Measurements from ENCODE around the gene PTCD3. TPM values are rescaled to one million over a fixed set of nuclear protein-coding genes. Genes with fewer than 3 reads are reported as not detected.

Gene PTCD3
- total and polyA plus RNA-seq, 12 donors: 34.8 to 332 (median 112) TPM

- intact Hi-C loops (cut with DNase I): no loop called here
- WGBS, 4 donors: 29 to 48% (median 39%) methylated on average over 3 to 7 of the region's 7 CpGs
- Histone ChIP-seq H3K27me3 (no peaks in the 10 kb centered on the region), H3K4me1 (replicated peaks in 1 of 2) (peaks cover 15 to 29% of the 10 kb centered on the region in 2 donors), H3K36me3 (replicated peaks in 1 of 2) (peaks cover 3 to 44% of the 10 kb centered on the region in 2 donors), H3K4me3 (no peak overlapping the region), H3K9me3 (replicated peaks in 1 of 3) (no peaks in the 10 kb centered on the region), H3K27ac (no peak overlapping the region)
- TF ChIP-seq POLR2A (IDR thresholded peaks at IDR 0.05) (no peak), CTCF (IDR thresholded peaks at IDR 0.05) (no peak)
- peak in 4 of 7 donors; percentile 17 to 50 (median 34) for DNase-seq
These were observed 37.9 kb upstream of the PTCD3 start for GRCh38 chr2:86068136-86068588.

- TF ChIP-seq CTCF (IDR thresholded peaks at IDR 0.05): no peak
- Histone ChIP-seq H3K27ac (no peak overlapping the region), H3K4me3 (no peak overlapping the region), H3K4me1 (replicated peaks in 1 of 2) (peaks cover 15 to 31% of the 10 kb centered on the region in 2 donors), H3K9me3 (replicated peaks in 1 of 3) (no peaks in the 10 kb centered on the region), H3K36me3 (replicated peaks in 1 of 2) (peaks cover under 1 to 45% of the 10 kb centered on the region in 2 donors), H3K27me3 (no peaks in the 10 kb centered on the region)
- DNase-seq: peak in 2 of 7 donors; percentile 16 to 46
- 93 to 98% (median 96%) methylated on average over 5 of the region's 5 CpGs for WGBS, 4 donors
- intact Hi-C loops (cut with DNase I): no loop called here
These were observed 37.4 kb upstream of the PTCD3 start for GRCh38 chr2:86068648-86069047.

GRCh38 chr2:86069091-86069685, 36.8 kb upstream of the PTCD3 start:
- WGBS, 4 donors: 69 to 82% (median 72%) methylated on average over 7 to 8 of the region's 8 CpGs
- intact Hi-C loops (cut with DNase I): no loop called here
- TF ChIP-seq POLR2A (IDR thresholded peaks at IDR 0.05) (no peak), CTCF (IDR thresholded peaks at IDR 0.05) (no peak)
- Histone ChIP-seq H3K4me1 (replicated peaks in 1 of 2) (peaks cover 15 to 31% of the 10 kb centered on the region in 2 donors), H3K27me3 (no peaks in the 10 kb centered on the region), H3K9me3 (replicated peaks in 1 of 3) (no peaks in the 10 kb centered on the region), H3K27ac (peak overlapping the region in 1 of 5 donors; percentile 6), H3K36me3 (replicated peaks in 1 of 2) (peaks cover 0 to 45% of the 10 kb centered on the region in 2 donors), H3K4me3 (no peak overlapping the region)
- peak in 2 of 7 donors; percentile 19 to 41 for DNase-seq

- Histone ChIP-seq H3K4me1 (replicated peaks in 1 of 2) (peaks cover 15 to 31% of the 10 kb centered on the region in 2 donors), H3K27ac (no peak overlapping the region), H3K27me3 (no peaks in the 10 kb centered on the region), H3K4me3 (no peak overlapping the region), H3K9me3 (replicated peaks in 1 of 3) (no peaks in the 10 kb centered on the region), H3K36me3 (replicated peaks in 1 of 2) (peaks cover 0 to 45% of the 10 kb centered on the region in 2 donors)
- intact Hi-C loops (cut with DNase I): loop anchor here in 1 of 2 donors (10.0 kb wide), 1 partner anchor 45 kb away; no protein-coding TSS in a partner anchor
- peak in 2 of 7 donors; percentile 13 to 45 for DNase-seq
- TF ChIP-seq CTCF (IDR thresholded peaks at IDR 0.05): no peak
- no peak for TF ChIP-seq POLR2A (IDR thresholded peaks at IDR 0.05)
- WGBS, 4 donors: 89 to 92% (median 89%) methylated on average over 15 to 16 of the region's 16 CpGs
These were observed 36.2 kb upstream of the PTCD3 start for GRCh38 chr2:86069783-86070339.
